A204.1 (cell line): ENCODE results near the gene WDR5.

Source experiments
- FAIRE-seq: peaks from 2 replicates; lab custom pipeline; 2012; peaks lifted over from hg19 to GRCh38; lab: Jason Lieb, UNC

The WDR5 gene

GRCh38 chr9:134132208-134132870 lies 3.5 kb upstream of the WDR5 start:
- no peak for FAIRE-seq

- FAIRE-seq: no peak
These were observed 936 bp upstream of the WDR5 start for GRCh38 chr9:134134949-134135342.

- FAIRE-seq: no peak
These were observed 475 bp downstream of the WDR5 start for GRCh38 chr9:134136118-134136995.

- FAIRE-seq: no peak
These were observed 1.1 kb downstream of the WDR5 start for GRCh38 chr9:134136996-134137299.

GRCh38 chr9:134138292-134138691 lies 2.4 kb downstream of the WDR5 start:
- FAIRE-seq: no peak

- no peak for FAIRE-seq
These were observed 3.2 kb downstream of the WDR5 start for GRCh38 chr9:134139081-134139480.

- no peak for FAIRE-seq
These were observed 6.0 kb downstream of the WDR5 start for GRCh38 chr9:134141906-134142305.

- FAIRE-seq: no peak
These were observed 8.9 kb downstream of the WDR5 start for GRCh38 chr9:134144801-134145200.

GRCh38 chr9:134145262-134145661 lies 9.4 kb downstream of the WDR5 start:
- FAIRE-seq: no peak

- FAIRE-seq: no peak
These were observed 11.1 kb downstream of the WDR5 start for GRCh38 chr9:134146774-134147493.

- no peak for FAIRE-seq
These were observed 13.5 kb downstream of the WDR5 start for GRCh38 chr9:134149380-134149779.

- no peak for FAIRE-seq
These were observed 14.8 kb downstream of the WDR5 start for GRCh38 chr9:134150557-134151214.

GRCh38 chr9:134152022-134152448 lies 16.2 kb downstream of the WDR5 start:
- no peak for FAIRE-seq

GRCh38 chr9:134152488-134152887 lies 16.6 kb downstream of the WDR5 start:
- FAIRE-seq: no peak

GRCh38 chr9:134153450-134153849 lies 17.6 kb downstream of the WDR5 start:
- FAIRE-seq: no peak

GRCh38 chr9:134154262-134154701 lies 18.4 kb downstream of the WDR5 start:
- no peak for FAIRE-seq

- no peak for FAIRE-seq
These were observed 20.0 kb downstream of the WDR5 start for GRCh38 chr9:134155812-134156377.

GRCh38 chr9:134156564-134157377 lies 20.9 kb downstream of the WDR5 start:
- no peak for FAIRE-seq

GRCh38 chr9:134157378-134157885 lies 21.6 kb downstream of the WDR5 start:
- no peak for FAIRE-seq

- FAIRE-seq: no peak
These were observed 22.4 kb downstream of the WDR5 start for GRCh38 chr9:134158242-134158641.

GRCh38 chr9:134158753-134159392 lies 23.0 kb downstream of the WDR5 start:
- no peak for FAIRE-seq
